Measurements from ENCODE around the gene MAP10.

Gene MAP10

GRCh38 chr1:232853994-232854797, 49.0 kb downstream of the MAP10 start:
- no peak overlapping the region for H3K4me3 ChIP-seq (ENCODE audit: low read depth, low read length)
- no peak for DNase-seq (ENCODE audit: low read depth)
- no peak for TF ChIP-seq CTCF (IDR thresholded peaks at IDR 0.05; ENCODE audit: low read depth, low read length, missing control alignments)

GRCh38 chr1:232854798-232855159, 49.6 kb downstream of the MAP10 start:
- no peak for TF ChIP-seq CTCF (IDR thresholded peaks at IDR 0.05; ENCODE audit: low read depth, low read length, missing control alignments)
- no peak overlapping the region for H3K4me3 ChIP-seq (ENCODE audit: low read depth, low read length)
- no peak for DNase-seq (ENCODE audit: low read depth)

DNA sequence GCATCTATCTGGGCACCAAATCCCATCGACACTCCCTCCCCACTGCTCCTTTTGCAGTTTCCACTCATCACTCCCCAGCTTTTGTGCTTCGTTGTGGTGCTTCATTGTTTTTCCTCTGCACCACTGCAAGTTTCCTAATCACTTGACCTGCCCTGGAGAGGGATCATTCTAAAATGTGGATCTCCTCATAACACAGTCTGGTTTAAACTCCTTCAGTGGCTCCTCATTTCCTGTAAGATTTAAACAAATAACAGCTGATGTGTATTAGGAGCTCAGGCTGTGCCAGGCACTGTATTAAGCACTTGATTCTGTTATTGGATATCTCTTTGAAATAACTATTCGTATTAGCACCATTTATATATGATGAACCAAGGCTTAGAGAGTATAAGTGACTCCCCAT, 51.3 kb downstream of the MAP10 start:
- H3K4me3 ChIP-seq (ENCODE audit: low read depth, low read length) = no peak overlapping the region
- no peak for DNase-seq (ENCODE audit: low read depth)
- no peak for TF ChIP-seq CTCF (IDR thresholded peaks at IDR 0.05; ENCODE audit: low read depth, low read length, missing control alignments)
